Activated naive CD8-positive, alpha-beta T cell treated with anti-CD3 and anti-CD28 coated beads for 36 hours (primary cell): ENCODE measurements around the gene KRT73. TPM values are rescaled to one million over a fixed set of nuclear protein-coding genes. Genes with fewer than 3 reads are reported as not detected.

Experiments used
- DNase-seq: peaks from one replicate; pipeline ENCODE4 v3.0.0; 2021
- H3K27ac Mint-ChIP-seq: one replicate; pipeline ENCODE4 v1.8.0; 2022; ENCODE audit warnings: mild to moderate bottlenecking, moderate library complexity, mixed read lengths
- H3K27me3 Mint-ChIP-seq: one replicate; pipeline ENCODE4 v1.8.0; 2022; ENCODE audit warnings: mild to moderate bottlenecking, mixed read lengths
- H3K36me3 Mint-ChIP-seq: one replicate; pipeline ENCODE4 v1.8.0; 2021; ENCODE audit warnings: mild to moderate bottlenecking, mixed read lengths
- H3K4me1 Mint-ChIP-seq: one replicate; pipeline ENCODE4 v1.8.0; 2021; ENCODE audit warnings: mixed read lengths
- H3K4me3 Mint-ChIP-seq: one replicate; pipeline ENCODE4 v1.8.0; 2022; ENCODE audit warnings: mild to moderate bottlenecking, moderate library complexity, mixed read lengths
- H3K9me3 Mint-ChIP-seq: one replicate; pipeline ENCODE4 v1.8.0; 2022; ENCODE audit warnings: mixed read lengths
- total RNA-seq, 2 experiments: library from RNA; stranded (reverse); gene quantifications; one replicate each; pipeline ENCODE4 v1.2.3, GENCODE V29; 2021

Gene KRT73
- total RNA-seq, 2 experiments from 2014 or later: 0.14 to 0.29 TPM

- no peak overlapping the region for H3K27ac Mint-ChIP-seq
- peaks cover 12% of the 10 kb centered on the region for H3K4me1 Mint-ChIP-seq
- no peaks in the 10 kb centered on the region for H3K27me3 Mint-ChIP-seq
- DNase-seq: no peak
- H3K4me3 Mint-ChIP-seq: no peak overlapping the region
- H3K9me3 Mint-ChIP-seq: no peaks in the 10 kb centered on the region
- peaks cover 2% of the 10 kb centered on the region for H3K36me3 Mint-ChIP-seq
These were observed 36.9 kb upstream of the KRT73 start for GRCh38 chr12:52655251-52655650.

- DNase-seq: no peak
- Mint-ChIP-seq H3K4me1 (peaks cover 33% of the 10 kb centered on the region), H3K4me3 (no peak within 1 kb of the TSS), H3K27me3 (no peaks in the 10 kb centered on the region), H3K27ac (no peak within 1 kb of the TSS), H3K36me3 (peaks cover 2% of the 10 kb centered on the region), H3K9me3 (no peaks in the 10 kb centered on the region)
These were observed 33.4 kb upstream of the KRT73 start, which contains the start of gene KRT2 for GRCh38 chr12:52651726-52652261. Gene KRT2, minus strand, starts transcription at chr12:52652211. Its CDS starts 69 bp downstream, at chr12:52652142.

DNA sequence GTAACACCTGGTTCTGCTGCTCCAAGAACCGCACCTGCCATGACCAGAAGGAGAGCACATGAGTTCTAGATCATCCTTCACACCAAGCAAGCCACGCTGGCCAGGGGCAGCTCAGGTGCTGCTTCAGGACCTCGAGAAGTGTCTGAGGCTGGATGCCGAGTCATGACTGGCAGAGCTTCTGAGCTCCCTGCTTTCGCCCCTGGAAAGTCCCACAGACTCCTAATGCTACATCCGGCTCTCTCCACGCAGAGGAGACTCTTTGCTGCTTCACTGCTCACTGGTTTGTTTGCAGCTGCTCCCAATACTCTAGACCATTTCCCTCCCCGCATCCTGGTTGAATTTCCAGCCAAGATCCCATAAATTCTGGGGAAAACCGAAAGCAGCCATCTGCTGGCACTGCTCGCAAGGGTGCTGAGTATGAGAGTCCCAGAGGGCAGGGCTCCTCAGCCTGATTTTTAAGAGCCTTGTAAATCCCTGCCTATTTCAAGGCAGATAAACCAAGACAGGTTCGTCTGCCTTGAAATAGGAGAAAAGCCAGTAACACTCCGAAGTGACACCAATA is 32.2 kb upstream of the KRT73 start:
- no peaks in the 10 kb centered on the region for H3K9me3 Mint-ChIP-seq
- H3K27me3 Mint-ChIP-seq: no peaks in the 10 kb centered on the region
- H3K4me1 Mint-ChIP-seq: peaks cover 39% of the 10 kb centered on the region
- no peak for DNase-seq
- H3K36me3 Mint-ChIP-seq: peaks cover 2% of the 10 kb centered on the region
- H3K4me3 Mint-ChIP-seq: no peak overlapping the region
- H3K27ac Mint-ChIP-seq: no peak overlapping the region

DNA sequence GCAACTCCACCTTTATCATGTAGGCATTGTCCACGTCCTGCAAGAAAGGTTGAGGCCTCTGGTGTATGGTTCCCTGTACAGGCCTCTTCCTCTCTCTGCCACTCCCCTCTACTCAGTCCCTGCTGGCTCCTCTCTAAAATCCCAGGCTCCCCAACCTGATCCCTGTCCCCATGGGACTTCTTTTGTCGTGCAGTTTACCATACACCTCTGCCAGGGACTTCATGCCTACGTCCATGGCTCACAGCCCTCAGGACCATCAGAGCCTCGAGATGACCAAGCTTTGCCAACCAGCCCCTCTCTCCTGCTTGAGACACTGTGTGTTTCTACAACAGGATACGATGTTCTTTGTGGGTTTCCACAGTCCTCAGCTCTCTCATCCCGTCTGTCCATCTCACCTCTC is 30.7 kb upstream of the KRT73 start:
- Mint-ChIP-seq H3K4me3 (no peak overlapping the region), H3K9me3 (no peaks in the 10 kb centered on the region), H3K36me3 (peaks cover 2% of the 10 kb centered on the region), H3K4me1 (peaks cover 50% of the 10 kb centered on the region), H3K27ac (no peak overlapping the region), H3K27me3 (no peaks in the 10 kb centered on the region)
- no peak for DNase-seq

DNA sequence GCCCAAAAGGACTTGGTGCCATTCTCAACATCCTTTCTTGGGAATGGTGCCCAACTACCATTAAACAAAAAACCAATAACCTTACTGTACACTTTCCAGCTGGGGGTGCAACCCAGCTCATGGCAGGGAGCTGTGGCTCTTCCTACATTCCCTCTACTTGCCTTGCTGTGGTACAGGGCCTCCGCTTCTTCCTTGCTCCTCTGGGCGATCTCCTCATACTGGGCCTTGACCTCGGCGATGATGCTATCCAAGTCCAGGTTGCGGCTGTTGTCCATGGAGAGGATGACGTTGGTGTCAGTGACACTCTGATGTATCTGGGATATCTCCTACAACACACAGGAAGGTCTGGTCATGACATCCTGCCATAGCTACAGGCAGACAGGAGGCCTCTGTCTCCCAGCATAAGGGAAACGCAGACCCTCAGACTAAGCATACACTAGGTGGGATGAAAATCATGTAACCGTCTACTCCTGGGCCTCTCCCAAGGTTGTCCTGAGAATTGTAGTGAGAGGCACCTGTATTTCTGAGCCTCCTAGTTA is 29.7 kb upstream of the KRT73 start:
- peaks cover 57% of the 10 kb centered on the region for H3K4me1 Mint-ChIP-seq
- no peaks in the 10 kb centered on the region for H3K9me3 Mint-ChIP-seq
- no peaks in the 10 kb centered on the region for H3K27me3 Mint-ChIP-seq
- H3K4me3 Mint-ChIP-seq: no peak overlapping the region
- H3K27ac Mint-ChIP-seq: no peak overlapping the region
- H3K36me3 Mint-ChIP-seq: peaks cover 2% of the 10 kb centered on the region
- DNase-seq: no peak

- Mint-ChIP-seq H3K27ac (no peak overlapping the region), H3K9me3 (no peaks in the 10 kb centered on the region), H3K4me1 (peaks cover 58% of the 10 kb centered on the region), H3K36me3 (no peaks in the 10 kb centered on the region), H3K4me3 (no peak overlapping the region), H3K27me3 (no peaks in the 10 kb centered on the region)
- no peak for DNase-seq
These were observed 29.2 kb upstream of the KRT73 start for GRCh38 chr12:52647601-52648000.

DNA sequence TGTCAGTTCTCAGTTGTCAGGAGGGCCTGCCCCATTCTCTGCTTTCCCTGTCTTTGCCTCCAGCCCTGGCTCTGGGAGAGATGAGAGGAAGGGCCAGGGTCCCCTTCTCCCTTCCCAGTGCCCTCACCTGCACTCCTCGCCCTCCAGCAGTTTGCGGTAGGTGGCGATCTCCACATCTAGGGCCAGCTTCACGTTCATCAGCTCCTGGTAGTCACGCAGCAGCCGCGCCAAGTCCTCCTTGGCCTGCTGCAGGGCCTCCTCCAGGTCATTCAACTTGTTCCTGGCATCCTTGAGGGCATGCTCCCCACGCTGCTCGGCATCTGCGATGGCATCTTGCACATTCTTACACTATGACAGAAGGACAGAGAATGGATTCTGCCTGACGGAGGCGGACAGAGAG is 28.3 kb upstream of the KRT73 start:
- H3K36me3 Mint-ChIP-seq: no peaks in the 10 kb centered on the region
- no peaks in the 10 kb centered on the region for H3K27me3 Mint-ChIP-seq
- DNase-seq: no peak
- no peaks in the 10 kb centered on the region for H3K9me3 Mint-ChIP-seq
- H3K27ac Mint-ChIP-seq: peak overlapping the region; percentile 28
- no peak overlapping the region for H3K4me3 Mint-ChIP-seq
- peaks cover 65% of the 10 kb centered on the region for H3K4me1 Mint-ChIP-seq

GRCh38 chr12:52645982-52646381 is 27.6 kb upstream of the KRT73 start:
- peak overlapping the region; percentile 65 for H3K27ac Mint-ChIP-seq
- peaks cover 69% of the 10 kb centered on the region for H3K4me1 Mint-ChIP-seq
- H3K9me3 Mint-ChIP-seq: no peaks in the 10 kb centered on the region
- H3K36me3 Mint-ChIP-seq: no peaks in the 10 kb centered on the region
- H3K27me3 Mint-ChIP-seq: no peaks in the 10 kb centered on the region
- DNase-seq: no peak
- H3K4me3 Mint-ChIP-seq: no peak overlapping the region

DNA sequence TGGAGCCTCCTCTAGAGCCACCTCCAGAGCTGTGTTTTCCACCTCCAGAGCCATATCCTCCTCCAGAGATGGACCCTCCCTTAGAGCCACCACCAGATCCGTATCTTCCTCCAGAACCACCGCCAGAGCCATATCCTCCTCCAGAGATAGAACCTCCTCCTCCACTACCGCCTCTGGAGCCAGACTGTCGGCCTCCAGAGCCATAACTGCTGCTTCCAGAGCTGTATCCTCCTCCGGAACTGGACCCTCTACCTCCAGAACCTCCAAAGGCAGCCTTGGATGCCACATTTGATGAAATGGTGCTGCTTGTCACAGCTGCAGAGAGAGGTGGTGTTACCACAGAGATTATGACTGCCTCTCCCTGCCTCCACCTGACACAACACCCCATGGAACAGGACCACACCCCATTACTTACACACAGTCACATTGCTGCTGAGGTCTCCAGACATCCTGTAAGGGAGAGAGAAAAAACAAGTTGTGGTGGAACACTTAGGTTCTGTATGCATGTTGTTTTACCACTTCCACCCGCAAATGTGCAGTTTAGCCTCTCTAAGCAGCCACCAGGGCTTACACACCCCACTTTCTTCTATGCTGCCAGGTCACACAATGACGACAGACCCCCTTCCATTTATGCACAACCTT is 26.9 kb upstream of the KRT73 start:
- H3K36me3 Mint-ChIP-seq: no peaks in the 10 kb centered on the region
- peaks cover 69% of the 10 kb centered on the region for H3K4me1 Mint-ChIP-seq

GRCh38 chr12:52644078-52644415 is 25.7 kb upstream of the KRT73 start:
- peaks cover 66% of the 10 kb centered on the region for H3K4me1 Mint-ChIP-seq
- H3K9me3 Mint-ChIP-seq: no peaks in the 10 kb centered on the region
- no peak overlapping the region for H3K27ac Mint-ChIP-seq
- H3K36me3 Mint-ChIP-seq: no peaks in the 10 kb centered on the region
- DNase-seq: no peak
- no peak overlapping the region for H3K4me3 Mint-ChIP-seq
- H3K27me3 Mint-ChIP-seq: no peaks in the 10 kb centered on the region

More for the DNA sequence above, 26.9 kb upstream of the KRT73 start:
- DNase-seq: peak; percentile 12
- Mint-ChIP-seq H3K27me3 (no peaks in the 10 kb centered on the region), H3K9me3 (no peaks in the 10 kb centered on the region), H3K4me3 (no peak overlapping the region), H3K27ac (peak overlapping the region; percentile 85)

GRCh38 chr12:52643233-52644077 is 25.1 kb upstream of the KRT73 start:
- DNase-seq: no peak
- Mint-ChIP-seq H3K36me3 (no peaks in the 10 kb centered on the region), H3K4me3 (no peak overlapping the region), H3K9me3 (no peaks in the 10 kb centered on the region), H3K27me3 (no peaks in the 10 kb centered on the region), H3K4me1 (peaks cover 61% of the 10 kb centered on the region), H3K27ac (no peak overlapping the region)

DNA sequence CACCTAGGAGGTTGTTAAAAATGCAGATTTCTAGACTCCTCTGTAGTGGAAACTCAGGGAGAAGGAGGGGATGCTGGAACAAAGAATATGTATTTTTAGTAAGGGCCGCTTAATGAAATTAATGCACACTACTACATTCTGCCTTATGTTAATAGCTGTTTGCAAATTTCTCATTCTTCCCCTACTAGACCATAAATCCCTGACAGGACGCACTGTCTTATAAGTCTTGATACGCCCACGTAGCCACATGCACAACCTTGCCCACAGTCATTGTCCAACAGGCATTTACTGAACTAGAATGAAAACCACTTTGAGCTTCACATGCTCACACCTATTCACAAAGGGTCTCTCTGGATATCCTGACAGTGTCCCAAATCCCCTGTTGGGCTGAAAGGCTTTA is 23.1 kb upstream of the KRT73 start:
- Mint-ChIP-seq H3K9me3 (no peaks in the 10 kb centered on the region), H3K36me3 (no peaks in the 10 kb centered on the region), H3K4me1 (peaks cover 45% of the 10 kb centered on the region), H3K27ac (no peak overlapping the region), H3K4me3 (no peak overlapping the region), H3K27me3 (no peaks in the 10 kb centered on the region)
- no peak for DNase-seq

- H3K36me3 Mint-ChIP-seq: no peaks in the 10 kb centered on the region
- H3K4me3 Mint-ChIP-seq: no peak overlapping the region
- H3K27ac Mint-ChIP-seq: no peak overlapping the region
- DNase-seq: no peak
- no peaks in the 10 kb centered on the region for H3K9me3 Mint-ChIP-seq
- H3K27me3 Mint-ChIP-seq: no peaks in the 10 kb centered on the region
- H3K4me1 Mint-ChIP-seq: peaks cover 31% of the 10 kb centered on the region
These were observed 18.9 kb upstream of the KRT73 start for GRCh38 chr12:52637299-52637698.

DNA sequence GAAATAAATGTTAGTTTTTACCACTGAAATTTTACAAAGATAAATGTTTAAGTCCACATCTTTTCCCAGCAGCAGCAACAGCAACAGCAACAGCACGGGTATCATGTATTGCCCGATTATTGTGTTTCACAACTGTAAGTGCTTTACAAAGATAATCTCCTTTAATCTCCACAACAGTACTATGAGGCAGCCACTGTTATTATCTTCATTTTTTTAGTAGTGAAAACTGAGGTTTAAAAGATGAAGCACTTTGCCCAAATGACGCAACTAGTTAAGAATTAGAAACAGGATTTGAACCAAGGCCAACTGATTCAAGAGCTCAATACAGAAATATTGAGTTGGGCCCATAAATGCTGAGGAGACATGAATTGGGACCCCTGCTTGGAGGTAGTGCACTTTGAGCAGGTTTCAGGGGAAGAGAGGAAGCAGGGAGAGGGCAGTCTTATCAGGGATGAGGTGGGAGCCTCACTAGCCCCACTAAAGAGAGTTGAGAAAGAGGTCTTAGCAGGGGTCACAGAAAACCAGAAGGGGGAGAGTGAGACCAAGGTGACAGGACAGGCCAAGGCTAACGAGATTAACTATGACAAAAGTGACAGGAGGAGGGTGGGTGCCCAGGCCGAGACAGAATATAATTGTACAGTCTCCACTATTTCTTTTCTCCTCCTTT is 18.4 kb upstream of the KRT73 start:
- Mint-ChIP-seq H3K36me3 (no peaks in the 10 kb centered on the region), H3K27me3 (no peaks in the 10 kb centered on the region), H3K4me1 (peaks cover 33% of the 10 kb centered on the region), H3K4me3 (no peak overlapping the region), H3K9me3 (no peaks in the 10 kb centered on the region), H3K27ac (no peak overlapping the region)
- no peak for DNase-seq

GRCh38 chr12:52636189-52636588 is 17.8 kb upstream of the KRT73 start:
- Mint-ChIP-seq H3K9me3 (no peaks in the 10 kb centered on the region), H3K4me1 (peaks cover 33% of the 10 kb centered on the region), H3K27ac (no peak overlapping the region), H3K27me3 (no peaks in the 10 kb centered on the region), H3K4me3 (no peak overlapping the region), H3K36me3 (no peaks in the 10 kb centered on the region)
- DNase-seq: no peak
